HG03175 (cell line): ENCODE data around the gene HS3ST6.
A peak's percentile ranks its signal among the peaks of the same experiment; 100 is the strongest.
"Not testable (repeated sequence)": the region's sequence is repeated elsewhere in the genome, so short reads cannot be mapped to it uniquely, and the experiment has no call there.

ENCODE experiments used
- ATAC-seq: cut with Tn5 transposase; IDR thresholded peaks from one replicate; pipeline ENCODE4 v1.9.1; 2021; ENCODE audit warnings: mild to moderate bottlenecking, moderate library complexity; ENCODE audit not compliant: unreplicated experiment

Gene HS3ST6

DNA sequence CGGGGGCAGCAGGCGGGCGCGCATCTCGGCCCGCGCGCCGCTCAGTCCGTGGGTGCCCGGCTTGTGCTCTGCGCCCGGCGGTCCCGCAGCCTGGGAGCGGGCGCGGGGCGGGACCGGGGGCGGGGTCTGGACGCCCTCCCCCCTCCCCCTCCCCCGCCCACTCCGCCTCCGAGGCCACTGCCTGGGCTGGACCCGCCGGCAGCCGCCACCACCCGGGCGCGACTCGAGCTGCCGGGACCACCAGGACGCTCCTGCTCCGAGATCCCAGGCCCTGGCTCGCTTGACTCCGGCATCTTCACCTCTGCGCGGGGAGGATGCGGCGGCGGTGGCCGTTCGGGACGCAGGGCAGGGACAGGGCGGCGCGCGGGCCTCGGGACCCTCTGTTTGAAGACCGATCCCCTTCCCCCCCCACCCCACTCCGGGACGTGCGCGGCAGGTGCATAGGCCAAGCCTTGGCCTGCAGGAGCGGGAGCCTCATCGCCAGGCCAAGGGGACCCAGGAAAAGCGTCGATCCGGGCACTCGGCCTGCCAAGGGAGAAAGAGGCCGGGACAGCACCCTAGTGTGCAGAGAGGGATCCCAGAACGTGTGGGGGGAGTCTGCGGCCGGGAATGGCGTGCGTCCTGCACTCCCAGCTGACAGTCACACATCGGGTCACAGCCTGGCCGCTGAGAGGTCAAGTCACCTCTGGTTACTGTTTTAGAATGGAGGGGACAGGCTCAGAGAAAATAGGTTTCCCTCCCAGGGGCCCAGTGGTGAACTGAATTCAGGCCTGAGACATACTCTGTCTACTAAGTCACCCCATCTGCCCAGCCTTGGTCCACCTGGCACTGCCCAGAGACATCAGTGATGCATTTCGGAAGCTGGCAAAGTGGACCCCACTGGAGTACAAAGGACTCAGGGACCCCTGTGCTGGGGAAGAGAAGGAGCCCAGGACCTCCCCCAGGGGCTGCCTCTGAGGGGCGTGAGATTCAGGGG is at the start of gene HS3ST6:
HS3ST6 (minus strand) TSS at position 65 of the 976 bp plus-strand sequence. CDS start 92 bp downstream, outside the sequence.
- ATAC-seq, result no peak

DNA sequence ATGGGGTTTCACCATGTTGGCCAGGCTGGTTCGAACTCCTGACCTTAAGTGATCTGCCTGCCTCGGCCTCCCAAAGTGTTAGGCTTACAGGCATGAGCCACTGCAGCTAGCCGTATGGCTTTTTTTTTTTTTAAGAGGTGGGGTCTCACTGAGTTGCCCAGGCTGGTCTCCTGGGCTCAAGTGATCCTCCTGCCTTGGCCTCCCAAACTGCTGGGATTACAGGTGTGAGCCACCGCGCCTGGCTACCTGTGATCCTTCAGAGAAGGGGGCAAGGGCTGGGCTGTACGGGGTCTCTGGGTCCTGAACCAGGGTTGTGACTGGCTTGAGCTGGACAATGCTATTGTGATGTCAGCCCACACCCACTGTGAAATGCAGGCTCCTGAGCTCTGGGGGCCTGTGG is 48.2 kb upstream of the HS3ST6 start, which contains the start of gene RNF151:
RNF151 (plus strand) TSS at position 397 of the 400 bp plus-strand sequence. CDS start 26 bp downstream, outside the sequence.
- no peak for ATAC-seq

DNA sequence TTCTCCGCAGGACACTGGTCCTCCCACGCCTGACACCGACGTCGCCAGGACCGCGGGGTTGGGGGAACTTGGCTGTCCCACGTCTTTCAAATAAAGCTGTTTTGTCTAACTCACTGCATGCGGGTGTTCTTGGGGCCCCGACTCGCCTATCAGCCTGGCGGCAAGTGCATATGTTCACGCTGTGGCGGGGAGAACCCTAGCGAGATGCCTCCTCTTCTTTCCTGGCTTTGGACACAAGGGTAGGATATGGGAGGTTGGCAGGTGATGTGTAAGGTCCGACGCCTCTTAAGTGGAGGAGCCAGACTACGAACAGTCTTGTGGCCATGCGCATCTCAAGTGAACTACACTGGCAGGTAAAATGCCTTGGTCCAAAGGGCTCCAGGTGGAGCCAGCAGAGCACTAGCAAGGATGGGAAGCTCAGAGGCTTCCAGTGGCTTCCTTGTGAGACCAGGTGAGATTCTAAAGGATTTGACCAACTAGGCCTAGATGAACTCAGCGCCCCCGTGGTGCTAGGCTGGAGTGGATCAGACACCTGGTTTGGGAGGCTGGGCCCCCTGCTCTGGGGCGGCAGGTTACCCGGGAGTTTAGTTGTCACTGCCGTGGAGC is 47.3 kb upstream of the HS3ST6 start:
- no peak for ATAC-seq

DNA sequence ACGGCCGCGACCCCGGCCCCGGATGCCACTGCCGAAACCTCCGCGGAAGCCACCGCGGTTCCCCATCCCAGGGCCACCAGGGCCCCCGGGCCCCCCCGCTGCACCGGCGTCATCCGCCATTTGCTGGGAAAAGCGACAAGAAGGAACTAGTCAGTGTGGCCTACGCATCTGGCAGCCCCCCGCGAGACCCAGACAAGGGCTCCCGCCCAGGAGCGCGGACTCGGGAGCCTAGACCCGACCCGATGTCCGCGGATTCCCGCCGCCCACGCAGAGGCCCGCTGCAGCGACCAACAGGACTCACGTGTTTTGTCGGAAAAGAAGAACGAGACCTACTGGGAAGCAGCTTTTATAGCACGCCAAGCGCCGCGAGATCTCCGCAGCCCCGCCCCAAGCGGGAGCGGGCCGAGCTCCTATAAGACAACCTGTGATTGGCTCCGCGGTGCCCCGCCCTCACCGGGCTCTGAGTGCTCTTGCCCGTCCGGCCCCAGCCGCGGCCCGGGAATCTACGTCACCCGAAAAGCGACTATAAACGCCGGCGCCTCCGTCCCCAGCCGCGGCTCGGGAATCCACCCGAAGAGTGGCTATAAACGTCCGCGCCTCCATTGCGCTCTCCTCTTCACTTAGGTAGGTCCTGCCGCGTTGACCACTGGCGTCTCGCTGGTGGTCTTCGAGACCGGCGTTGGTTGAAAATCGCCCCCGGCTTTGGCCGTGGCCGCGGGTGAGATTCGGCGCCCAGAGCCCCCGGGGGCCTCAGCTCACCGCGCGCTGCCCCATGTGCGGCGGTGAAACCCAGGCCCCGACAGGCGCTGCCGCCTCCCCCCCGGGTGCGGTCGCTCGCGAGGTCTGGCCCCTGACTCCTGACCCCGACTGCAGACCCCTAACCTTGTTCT is 46.5 kb upstream of the HS3ST6 start, which contains the start of gene RPS2:
RPS2 (minus strand) TSS at position 321 of the 890 bp plus-strand sequence; CDS start at position 120, 201 bp downstream.
- peak; percentile 90 for ATAC-seq

DNA sequence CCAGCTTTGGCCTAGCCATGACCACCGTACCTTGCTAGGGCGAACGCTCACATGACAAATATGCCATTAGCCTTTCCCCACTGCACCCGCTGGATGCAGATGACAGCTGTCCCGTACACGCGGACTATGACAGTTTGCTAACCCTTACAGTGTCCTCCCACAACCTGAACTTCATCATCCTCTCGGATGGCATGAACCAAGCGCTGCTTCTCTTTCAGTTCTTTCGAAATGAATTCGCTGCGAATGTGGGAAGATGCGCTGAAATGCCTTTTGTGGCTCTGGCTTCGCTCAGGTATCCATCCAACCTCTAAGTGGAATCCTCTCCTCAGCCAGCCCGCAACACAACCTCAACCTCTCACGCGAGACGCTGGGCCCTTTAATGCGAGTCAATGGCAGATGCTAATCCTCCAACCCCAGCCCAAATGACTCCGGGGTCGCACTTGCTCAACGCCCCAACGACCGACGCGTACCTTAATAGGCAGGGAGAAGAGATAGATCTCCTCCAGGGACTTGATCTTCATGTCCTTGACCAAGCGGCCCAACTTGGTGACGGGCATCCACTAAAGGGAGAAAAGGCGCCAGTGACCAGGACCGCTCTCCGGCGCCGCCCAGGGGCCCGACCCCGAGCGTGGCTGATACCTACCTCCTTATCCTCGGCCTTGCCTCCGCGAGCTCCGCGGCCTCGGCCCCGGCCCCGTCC is 45.7 kb upstream of the HS3ST6 start:
- peak; percentile 5 for ATAC-seq

DNA sequence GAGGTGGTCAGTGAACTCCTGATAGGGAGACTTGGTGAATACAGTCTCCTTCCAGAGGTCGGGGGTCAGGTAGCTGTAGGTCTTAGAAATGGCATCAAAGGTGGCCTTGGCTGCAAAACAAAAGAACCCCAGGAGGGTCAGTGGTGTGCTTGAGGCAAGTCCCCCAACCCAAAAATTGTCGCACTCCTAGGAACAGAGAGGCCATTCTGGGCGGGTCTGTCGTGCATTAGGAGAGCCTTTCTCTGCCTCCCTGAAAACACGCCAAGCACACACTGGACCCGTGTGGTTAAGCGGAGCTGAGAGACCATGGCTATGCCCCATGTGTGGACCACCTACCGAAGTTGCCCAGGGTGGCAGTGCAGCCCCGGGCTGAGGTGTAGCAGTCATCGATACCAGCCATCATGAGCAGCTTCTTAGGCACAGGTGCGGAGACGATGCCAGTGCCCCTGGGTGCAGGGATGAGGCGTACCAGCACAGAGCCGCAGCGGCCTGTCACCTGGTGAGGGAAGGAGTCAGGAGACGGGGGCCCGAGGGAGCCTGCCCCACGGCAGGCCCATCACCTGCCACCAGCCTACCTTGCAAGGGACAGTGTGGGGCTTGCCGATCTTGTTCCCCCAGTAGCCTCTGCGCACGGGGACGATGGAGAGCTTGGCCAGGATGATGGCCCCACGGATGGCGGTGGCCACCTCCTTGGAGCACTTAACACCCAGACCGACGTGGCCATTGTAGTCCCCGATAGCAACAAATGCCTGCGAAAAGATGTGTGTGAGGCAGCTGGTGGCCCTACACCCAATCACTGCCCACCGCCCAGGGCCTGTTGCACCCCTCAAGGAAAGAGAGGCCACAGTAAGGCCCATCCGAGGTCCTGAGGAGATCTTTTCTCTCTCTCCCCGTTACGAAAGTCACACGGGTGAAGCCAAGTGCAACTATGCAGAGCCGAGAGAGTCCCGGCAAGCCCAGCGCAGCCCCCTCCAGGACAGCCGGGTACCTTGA is 44.2 kb upstream of the HS3ST6 start:
- ATAC-seq, result not testable (repeated sequence)

DNA sequence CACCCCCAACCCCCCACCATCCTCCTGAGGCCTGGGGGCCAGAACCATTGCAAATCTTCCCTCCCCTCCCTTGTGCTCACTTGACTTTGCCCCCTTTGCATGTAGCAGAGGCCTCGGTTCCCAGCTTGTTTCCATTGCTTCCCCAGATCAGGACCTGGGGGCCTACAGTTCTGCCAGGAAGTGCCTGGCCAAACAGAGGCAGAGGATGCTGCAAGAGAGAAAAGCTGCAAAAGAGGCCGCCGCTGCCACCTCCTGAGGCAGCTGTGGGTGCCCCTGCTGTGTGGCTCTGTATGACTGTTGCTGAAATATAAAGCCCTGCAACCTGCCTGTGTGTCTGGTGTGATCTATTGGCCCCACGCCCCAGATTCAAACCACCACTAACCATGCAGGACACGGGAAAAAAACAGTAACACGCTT is 43.4 kb upstream of the HS3ST6 start:
- ATAC-seq, result no peak

DNA sequence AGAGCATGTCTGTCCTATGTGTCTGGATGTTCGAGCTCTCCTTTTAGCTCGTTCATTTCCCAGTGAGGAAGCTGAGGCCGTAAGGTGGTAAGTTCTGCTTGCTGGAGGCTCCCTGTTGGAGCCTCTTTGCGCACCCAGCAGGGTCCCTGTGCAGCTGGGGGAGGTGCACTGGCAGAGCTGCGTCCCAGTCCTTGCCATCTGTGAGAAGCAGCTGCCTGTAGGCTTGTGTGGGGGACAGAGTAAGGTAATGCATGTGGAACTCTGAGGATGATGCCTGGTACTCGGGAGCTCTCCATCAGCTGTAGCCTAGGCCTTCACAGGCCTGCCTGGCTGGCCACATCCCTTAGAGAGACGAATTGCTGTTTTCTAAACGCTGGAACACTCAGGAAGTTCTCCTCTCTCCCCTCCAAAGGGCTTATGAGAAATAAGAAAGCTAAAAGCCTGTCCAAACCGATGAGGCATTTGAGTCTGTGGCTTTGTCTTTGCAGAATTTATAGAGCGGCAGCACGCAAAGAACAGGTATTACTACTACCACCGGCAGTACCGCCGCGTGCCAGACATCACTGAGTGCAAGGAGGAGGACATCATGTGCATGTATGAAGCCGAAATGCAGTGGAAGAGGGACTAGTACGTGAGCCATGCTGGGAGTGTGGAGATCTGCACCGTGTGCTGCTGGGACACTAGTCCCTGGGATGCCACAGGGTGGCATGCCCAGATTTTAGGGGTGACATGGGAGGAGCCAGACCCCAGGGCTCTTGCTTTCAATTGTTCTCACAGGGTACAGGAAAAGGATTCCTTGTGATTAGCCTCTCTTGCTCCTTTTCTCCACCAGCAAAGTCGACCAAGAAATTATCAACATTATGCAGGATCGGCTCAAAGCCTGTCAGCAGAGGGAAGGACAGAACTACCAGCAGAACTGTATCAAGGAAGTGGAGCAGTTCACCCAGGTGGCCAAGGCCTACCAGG is 42.7 kb upstream of the HS3ST6 start:
- no peak for ATAC-seq

DNA sequence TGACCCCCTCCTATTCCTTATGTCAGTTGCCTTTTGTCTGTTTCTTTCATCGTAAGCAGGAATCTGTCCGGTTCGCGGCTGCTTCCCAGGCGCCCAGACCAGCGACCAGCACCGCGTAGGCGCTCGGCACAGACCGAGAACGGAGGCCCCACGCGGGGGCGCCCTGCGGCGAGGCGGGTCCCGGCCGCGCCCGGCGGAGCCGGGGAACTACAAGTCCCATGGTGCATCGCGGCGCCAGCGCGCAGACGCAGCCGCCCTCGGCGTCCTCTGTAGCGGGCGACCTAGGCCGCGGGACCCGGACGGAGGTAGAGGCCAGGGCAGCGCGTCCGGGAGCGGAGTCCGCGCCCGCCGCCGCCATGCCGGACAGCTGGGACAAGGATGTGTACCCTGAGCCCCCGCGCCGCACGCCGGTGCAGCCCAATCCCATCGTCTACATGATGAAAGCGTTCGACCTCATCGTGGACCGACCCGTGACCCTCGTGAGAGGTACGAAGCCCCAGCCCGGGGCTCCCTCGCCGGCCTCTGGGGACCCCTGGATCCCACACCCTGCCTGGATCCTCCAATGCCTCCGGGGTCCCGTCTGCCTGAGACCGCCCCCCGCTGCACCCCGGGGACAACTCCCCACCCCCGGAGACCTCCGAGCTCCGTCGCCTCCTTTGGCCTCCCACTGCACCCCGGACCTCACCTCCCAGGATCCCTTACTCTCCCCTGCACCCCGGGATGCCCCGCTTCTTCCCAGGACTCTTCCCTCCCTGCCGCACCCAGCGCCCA is 41.2 kb upstream of the HS3ST6 start, which contains the start of gene NDUFB10:
NDUFB10 (plus strand) TSS at position 270 of the 771 bp plus-strand sequence; CDS start at position 357, 87 bp downstream.
- peak; percentile 75 for ATAC-seq

DNA sequence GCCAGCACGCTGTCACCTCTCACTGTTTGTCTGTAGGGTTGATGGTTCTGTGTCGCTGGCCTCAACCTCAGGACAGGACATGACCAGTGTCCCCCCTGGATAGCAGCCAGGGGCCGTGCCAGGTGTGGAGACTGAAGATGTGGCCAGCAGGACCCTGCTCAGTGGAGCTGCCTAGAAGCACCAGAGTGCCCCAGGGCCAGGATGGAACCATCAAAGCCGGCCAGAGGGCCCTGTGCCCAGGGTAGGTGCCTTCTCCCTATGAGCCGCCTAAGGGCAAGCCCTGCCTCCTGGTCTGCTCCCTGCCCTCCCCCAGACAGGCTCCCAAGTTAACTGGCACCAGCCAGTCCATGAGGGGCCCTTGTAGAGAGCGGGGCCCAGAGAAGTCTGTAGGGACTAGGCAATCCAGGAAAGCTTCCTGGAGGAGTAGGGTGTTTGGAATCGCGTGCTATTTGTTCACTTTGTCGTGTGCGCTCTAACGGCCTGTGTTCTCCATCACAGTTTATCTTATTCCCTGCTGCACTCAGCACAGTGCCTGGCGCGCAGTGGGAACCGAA is 40.6 kb upstream of the HS3ST6 start:
- ATAC-seq, result peak; percentile 11

DNA sequence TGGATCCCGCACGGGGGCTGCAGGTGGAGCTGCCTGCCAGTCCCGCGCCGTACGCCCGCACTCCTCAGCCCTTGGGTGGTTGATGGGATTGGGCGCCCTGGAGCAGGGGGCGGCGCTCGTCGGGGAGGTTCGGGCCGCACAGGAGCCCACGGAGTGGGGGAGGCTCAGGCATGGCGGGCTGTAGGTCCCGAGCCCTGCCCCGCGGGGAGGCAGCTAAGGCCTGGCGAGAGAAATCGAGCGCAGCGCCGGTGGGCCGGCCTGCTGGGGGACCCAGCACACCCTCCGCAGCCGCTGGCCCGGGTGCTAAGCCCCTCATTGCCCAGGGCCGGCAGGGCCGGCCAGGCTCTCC is 39.9 kb upstream of the HS3ST6 start:
- not testable (repeated sequence) for ATAC-seq

DNA sequence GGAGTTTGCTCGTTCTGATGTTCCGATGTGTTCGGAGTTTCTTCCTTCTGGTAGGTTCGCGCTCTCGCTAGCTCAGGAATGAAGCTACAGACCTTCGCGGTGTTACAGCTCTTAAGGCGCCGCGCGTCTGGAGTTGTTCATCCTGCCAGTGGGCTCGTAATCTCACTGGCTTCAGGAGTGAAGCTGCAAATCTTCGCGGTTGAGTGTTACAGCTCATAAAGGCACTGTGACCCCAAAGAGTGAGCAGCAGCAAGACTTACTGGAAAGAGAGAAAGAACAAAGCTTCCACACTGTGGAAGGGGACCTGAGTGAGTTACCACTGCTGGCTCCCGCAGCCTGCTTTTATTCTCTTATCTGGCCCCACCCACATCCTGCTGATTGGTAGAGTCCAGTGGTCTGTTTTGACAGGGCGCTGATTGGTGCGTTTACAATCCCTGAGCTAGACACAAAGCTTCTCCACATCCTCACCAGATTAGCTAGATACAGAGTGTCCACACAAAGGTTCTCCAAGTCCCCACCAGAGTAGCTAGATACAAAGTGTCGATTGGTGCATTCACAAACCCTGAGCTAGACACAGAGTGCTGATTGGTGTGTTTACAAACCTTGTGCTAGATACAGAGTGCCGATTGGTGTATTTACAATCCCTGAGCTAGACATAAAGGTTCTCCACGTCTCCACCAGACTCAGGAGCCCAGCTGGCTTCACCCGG is 39.4 kb upstream of the HS3ST6 start:
- ATAC-seq, result not testable (repeated sequence)

DNA sequence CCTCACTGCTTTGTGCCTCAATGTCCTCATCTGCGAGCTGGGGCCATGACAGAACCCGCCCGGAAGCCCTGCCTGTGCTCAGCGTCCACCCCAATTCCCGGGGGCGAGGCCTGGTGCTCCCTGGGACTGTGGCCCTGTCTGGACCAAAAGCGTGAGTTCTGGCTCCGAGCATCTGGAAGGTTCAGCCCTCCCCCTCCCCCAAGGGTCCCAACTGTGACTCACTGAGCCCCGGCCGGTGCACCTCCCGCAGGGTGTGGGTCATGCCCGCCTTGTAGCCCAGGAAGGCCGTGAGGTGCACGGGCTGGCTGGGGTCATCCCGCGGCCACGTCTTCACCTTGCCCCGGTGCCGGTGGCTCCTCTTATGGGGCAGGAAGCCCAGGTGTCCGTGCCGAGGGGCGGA is 35.5 kb upstream of the HS3ST6 start:
- ATAC-seq, result no peak

DNA sequence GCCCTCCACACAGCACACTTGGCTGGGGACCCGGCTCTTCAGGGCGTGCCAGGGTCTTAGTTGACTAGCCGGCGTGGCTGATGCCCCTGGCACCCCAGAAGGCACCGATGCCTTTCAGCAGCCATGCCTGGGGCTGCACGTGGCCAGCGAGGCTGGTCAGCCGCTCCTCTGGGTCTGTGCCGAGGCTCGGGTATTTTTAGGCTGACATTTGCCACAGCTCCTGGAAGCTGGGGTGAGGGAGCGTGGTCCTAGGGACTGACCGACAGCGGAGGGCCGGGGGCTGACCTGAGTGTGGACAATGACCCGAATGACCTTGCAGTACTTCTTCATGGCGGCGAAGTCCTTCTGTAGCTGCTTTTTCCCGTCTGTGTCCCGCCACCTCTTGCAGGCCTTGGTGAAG is 32.3 kb upstream of the HS3ST6 start:
- no peak for ATAC-seq

DNA sequence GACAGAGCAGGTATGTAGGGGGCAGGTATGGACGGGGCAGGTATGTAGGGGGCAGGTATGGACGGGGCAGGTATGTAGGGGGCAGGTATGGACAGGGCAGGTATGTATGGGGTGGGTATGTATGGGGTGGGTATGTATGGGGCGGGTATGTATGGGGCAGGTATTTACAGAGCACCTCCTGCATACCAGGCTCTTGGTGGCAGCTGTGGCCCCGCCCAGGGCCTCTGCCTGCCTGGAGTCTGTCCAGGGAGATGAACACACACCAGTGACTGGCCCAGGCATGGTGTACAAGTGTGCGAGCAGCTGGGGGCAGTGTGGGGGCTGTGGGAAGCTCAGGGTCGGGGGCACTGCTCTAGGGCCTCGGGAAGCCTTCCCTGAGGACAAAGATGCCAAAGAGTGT is 31.8 kb upstream of the HS3ST6 start:
- no peak for ATAC-seq

DNA sequence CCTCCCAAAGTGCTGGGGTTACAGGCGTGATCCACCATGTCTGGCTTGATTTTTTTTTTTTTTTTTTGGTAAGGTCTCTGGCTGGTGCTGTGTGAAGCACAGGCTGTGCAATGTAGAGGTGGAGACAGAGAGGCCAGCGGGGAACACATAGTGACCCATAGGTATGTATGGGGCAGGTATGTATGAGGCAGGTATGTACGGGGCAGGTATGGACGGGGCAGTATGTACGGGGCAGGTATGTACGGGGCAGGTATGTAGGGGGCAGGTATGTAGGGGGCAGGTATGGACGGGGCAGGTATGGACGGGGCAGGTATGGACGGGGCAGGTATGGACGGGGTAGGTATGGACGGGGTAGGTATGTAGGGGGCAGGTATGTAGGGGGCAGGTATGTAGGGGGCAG is 31.3 kb upstream of the HS3ST6 start:
- no peak for ATAC-seq
